NCI-H2196 (cell line): ENCODE measurements around the gene ADAMTS5.

Experiments used
- DNase-seq: peaks from one replicate; lab custom pipeline; 2025; ENCODE audit not compliant: unreplicated experiment; lab: John Stamatoyannopoulos, UW

Gene ADAMTS5

GRCh38 chr21:26967062-26967913 is at the start of gene ADAMTS5:
Gene ADAMTS5 (minus strand): TSS chr21:26967088. CDS start chr21:26966391, 697 bp downstream.
- no peak for DNase-seq

- no peak for DNase-seq
Measured at GRCh38 chr21:27001526-27001925, 34.6 kb upstream of the ADAMTS5 start.

GRCh38 chr21:26983576-26983975 is 16.7 kb upstream of the ADAMTS5 start:
- no peak for DNase-seq

GRCh38 chr21:26982767-26983166 is 15.9 kb upstream of the ADAMTS5 start:
- no peak for DNase-seq

GRCh38 chr21:26977746-26978145 is 10.9 kb upstream of the ADAMTS5 start:
- DNase-seq = no peak

GRCh38 chr21:26973226-26973625 is 6.3 kb upstream of the ADAMTS5 start:
- no peak for DNase-seq

GRCh38 chr21:26972192-26972591 is 5.3 kb upstream of the ADAMTS5 start:
- DNase-seq = no peak

GRCh38 chr21:26969971-26970725 is 3.3 kb upstream of the ADAMTS5 start:
- DNase-seq = no peak

GRCh38 chr21:26966649-26967061 is 233 bp downstream of the ADAMTS5 start:
- no peak for DNase-seq

GRCh38 chr21:26965907-26966581 is 844 bp downstream of the ADAMTS5 start:
- no peak for DNase-seq

- DNase-seq = no peak
Measured at GRCh38 chr21:26965040-26965906, 1.6 kb downstream of the ADAMTS5 start.

- DNase-seq = no peak
Measured at GRCh38 chr21:26964170-26964778, 2.6 kb downstream of the ADAMTS5 start.

- DNase-seq = no peak
Measured at GRCh38 chr21:26962621-26963181, 4.2 kb downstream of the ADAMTS5 start.

GRCh38 chr21:26961698-26962097 is 5.2 kb downstream of the ADAMTS5 start:
- no peak for DNase-seq

GRCh38 chr21:26958788-26959187 is 8.1 kb downstream of the ADAMTS5 start:
- no peak for DNase-seq

GRCh38 chr21:26956813-26957212 is 10.1 kb downstream of the ADAMTS5 start:
- no peak for DNase-seq

GRCh38 chr21:26956216-26956615 is 10.7 kb downstream of the ADAMTS5 start:
- DNase-seq = no peak

GRCh38 chr21:26954662-26955121 is 12.2 kb downstream of the ADAMTS5 start:
- no peak for DNase-seq

- no peak for DNase-seq
Measured at GRCh38 chr21:26952374-26953066, 14.4 kb downstream of the ADAMTS5 start.
